Measurements from ENCODE around the gene GPD1.

Gene GPD1

DNA sequence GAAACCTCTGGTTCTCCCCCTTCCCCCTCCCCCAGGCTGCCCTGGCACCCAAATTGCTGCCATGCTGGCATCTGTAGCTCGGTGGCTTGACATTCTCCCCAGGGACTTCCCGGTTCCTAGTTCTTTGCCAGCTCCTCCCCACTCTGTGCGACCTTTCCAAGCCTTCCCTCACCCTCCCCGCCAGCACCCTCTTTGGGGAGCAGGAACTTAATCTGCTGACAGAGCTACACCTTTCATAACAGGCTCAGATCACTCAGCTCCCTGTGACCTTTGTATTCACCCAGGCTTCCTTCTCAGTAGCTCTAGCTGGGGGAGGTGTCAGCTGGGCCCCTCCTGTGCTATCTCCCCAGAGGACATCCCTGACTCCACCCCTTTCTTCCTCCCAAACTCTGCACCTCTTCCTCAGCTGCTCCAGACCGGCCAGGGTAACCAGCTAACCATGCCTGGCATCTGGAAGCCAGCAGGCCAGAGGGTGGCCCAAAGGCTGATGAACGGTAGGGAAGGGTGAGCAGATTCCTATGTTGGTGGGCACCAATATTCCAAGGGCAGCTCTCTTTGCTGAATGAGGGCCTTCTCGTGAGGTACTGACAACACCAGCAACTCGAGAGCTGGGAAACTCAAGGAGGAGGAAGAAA is 6.4 kb downstream of the GPD1 start:
- DNase-seq (ENCODE audit: low read depth), result no peak
- TF ChIP-seq, protein P1, sequence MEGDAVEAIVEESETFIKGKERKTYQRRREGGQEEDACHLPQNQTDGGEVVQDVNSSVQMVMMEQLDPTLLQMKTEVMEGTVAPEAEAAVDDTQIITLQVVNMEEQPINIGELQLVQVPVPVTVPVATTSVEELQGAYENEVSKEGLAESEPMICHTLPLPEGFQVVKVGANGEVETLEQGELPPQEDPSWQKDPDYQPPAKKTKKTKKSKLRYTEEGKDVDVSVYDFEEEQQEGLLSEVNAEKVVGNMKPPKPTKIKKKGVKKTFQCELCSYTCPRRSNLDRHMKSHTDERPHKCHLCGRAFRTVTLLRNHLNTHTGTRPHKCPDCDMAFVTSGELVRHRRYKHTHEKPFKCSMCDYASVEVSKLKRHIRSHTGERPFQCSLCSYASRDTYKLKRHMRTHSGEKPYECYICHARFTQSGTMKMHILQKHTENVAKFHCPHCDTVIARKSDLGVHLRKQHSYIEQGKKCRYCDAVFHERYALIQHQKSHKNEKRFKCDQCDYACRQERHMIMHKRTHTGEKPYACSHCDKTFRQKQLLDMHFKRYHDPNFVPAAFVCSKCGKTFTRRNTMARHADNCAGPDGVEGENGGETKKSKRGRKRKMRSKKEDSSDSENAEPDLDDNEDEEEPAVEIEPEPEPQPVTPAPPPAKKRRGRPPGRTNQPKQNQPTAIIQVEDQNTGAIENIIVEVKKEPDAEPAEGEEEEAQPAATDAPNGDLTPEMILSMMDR (IDR thresholded peaks at IDR 0.05; ENCODE audit: control insufficient read depth, insufficient read depth, low read depth, low read length, missing control alignments), result no peak
- no peak overlapping the region for H3K4me3 ChIP-seq (ENCODE audit: control insufficient read depth, low read depth, low read length)

DNA sequence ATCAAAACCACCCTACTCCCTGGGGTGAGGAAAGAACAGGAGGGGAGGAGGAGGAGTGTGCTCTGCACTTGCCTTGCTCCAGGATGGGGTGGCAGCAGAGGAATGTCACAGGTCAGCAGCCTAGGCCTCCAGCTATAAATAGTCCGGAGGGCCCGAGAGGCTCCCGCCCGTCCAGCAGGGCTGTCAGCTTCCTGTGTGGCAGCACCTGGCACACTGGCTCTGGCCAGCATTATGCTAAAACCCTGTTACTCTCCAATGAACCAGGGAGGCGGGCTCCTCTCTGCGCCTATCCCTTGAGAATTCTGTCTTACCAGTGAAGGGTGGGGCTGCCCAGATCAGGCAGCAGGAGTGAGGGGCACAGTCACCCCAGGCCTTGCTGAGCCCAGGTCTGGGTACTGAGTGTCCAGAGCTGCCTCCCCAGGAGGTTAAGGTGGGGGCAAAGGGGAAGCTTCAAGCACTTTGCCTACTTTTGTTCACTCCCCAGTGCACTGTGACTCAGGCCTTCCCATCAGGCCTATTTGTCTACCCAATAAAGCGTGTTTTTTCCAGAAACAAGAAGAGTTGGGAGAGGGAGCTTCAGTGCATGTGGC is 7.0 kb downstream of the GPD1 start:
- TF ChIP-seq, protein P1 (IDR thresholded peaks at IDR 0.05; ENCODE audit: control insufficient read depth, insufficient read depth, low read depth, low read length, missing control alignments), result no peak
- DNase-seq (ENCODE audit: low read depth), result no peak
- H3K4me3 ChIP-seq (ENCODE audit: control insufficient read depth, low read depth, low read length), result no peak overlapping the region

DNA sequence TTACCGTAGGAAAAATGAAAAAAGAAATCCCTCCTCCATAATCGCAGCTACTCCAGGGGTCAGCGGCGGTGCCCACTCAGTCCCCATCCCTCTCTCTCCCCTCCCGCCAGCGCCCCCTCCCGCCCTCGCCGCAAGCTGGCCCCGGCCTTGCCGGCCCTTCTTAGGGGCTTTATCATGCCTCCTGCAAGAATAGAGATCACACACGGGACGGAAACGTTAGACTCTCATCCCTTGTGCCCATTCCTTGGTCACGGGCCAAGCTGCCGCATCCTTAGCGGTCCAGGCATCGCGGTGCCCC is 7.5 kb downstream of the GPD1 start:
- peak overlapping the region; percentile 28 for H3K4me3 ChIP-seq (ENCODE audit: control insufficient read depth, low read depth, low read length)
- TF ChIP-seq, protein P1 (IDR thresholded peaks at IDR 0.05; ENCODE audit: control insufficient read depth, insufficient read depth, low read depth, low read length, missing control alignments), result no peak
- DNase-seq (ENCODE audit: low read depth), result no peak

DNA sequence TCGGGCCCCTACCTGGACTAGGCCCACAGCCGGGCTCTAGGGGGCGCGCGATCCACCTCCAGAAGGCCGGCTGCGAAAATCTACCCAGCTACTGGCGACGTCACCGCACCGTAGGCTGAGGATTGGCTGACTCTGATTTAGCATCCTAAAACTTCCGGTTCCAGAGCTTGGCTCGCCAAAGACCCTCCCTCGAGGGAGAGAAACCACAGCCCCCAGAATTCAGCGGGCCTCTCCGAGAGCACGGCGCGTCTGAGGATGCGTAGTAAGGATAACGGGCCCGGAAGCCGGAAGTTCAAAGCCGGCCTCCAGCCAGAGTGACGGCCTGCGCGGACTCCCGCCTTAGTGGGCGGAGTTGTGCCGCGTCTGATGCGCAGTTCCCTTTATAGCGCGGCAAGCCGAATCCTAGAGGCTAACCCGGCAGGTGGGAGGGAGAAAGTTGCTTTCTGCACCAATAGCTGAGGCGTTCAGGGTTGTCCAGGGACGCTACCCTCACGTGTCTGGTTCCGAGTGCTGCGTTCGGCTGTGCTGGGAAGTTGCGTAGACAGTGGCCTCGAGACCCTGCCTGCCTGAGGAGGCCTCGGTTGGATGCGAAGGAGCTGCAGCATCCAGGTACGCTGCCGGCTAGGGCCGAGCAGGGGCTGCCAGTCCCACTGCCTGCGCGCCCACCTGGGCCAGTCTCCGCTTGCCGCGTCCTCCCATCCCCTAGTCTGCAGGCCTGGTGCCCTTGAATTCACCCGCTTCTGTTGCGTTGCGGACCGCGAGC is 8.1 kb downstream of the GPD1 start, which contains the start of gene COX14:
Gene COX14, plus strand, starts transcription at position 544 of the 763 bp plus-strand sequence. CDS start 7,808 bp downstream, outside the sequence.
- TF ChIP-seq, protein P1 (IDR thresholded peaks at IDR 0.05; ENCODE audit: control insufficient read depth, insufficient read depth, low read depth, low read length, missing control alignments), result peak; percentile 94
- DNase-seq (ENCODE audit: low read depth), result peak; percentile 98
- peak within 1 kb of the TSS; percentile 72 for H3K4me3 ChIP-seq (ENCODE audit: control insufficient read depth, low read depth, low read length)

DNA sequence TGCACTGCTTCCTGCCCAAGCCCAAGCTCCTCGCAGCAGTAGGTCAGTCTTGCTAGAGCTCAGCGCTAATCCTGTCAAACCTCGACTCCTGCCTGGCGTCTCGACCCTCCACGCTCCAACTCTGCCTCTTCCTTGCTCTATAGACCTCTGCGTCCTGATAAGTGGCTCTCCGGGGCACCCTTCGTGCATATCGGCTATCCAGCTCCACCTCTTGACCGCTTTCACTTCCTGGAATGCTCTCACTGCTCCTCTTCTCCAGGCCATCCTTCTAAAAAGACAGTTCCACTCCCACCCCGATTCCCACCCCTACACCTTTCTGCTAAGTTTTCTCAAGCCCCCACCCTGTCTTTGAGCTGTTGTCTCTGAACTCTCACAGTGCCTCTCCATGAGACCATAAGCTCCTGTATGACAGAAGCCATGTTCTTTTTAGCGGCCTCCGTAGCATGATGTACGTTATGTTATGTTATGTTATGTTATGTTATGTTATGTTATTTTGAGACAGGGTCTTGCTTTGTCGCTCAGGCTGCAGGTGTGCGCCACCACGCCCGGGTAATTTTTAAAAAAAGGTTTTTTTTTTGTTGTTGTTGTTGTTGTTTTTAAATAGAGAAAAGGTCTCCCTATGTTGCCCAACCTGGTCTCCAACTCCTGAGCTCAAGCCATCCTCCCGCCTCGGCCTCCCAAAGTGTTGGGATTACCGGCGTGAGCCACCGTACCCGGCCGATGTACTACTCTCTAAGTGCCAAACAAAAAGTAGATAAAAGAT is 8.8 kb downstream of the GPD1 start:
- TF ChIP-seq, protein P1 (IDR thresholded peaks at IDR 0.05; ENCODE audit: control insufficient read depth, insufficient read depth, low read depth, low read length, missing control alignments), result no peak
- peak overlapping the region; percentile 72 for H3K4me3 ChIP-seq (ENCODE audit: control insufficient read depth, low read depth, low read length)
- no peak for DNase-seq (ENCODE audit: low read depth)

DNA sequence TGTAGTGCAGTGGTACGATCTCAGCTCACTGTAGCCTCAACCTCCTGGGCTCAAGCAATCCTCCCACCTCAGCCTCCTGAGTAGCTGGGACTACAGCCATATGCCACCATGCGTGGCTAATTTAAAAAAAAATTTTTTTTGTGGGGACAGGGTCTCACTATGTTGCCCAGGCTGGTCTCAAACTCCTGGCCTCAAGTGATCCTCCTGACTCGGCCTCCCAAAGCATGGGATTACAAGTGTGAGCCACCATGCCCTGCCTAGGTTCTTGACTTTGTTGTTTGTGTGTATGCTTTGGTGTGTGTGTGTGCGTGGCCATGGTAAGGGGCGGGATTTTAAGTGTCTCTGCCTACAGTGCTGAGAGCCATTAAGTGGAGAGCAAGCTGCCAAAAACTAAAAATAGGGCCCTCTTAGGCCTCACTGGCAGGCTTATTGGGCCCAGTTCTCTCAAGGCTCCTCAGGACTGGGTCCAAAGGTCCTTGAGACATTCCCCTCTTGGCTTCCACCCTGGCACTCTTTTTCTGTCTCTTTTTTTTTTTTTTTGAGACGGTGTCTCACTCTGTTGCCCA is 13.3 kb downstream of the GPD1 start:
- H3K4me3 ChIP-seq (ENCODE audit: control insufficient read depth, low read depth, low read length), result no peak overlapping the region
- TF ChIP-seq, protein P1 (IDR thresholded peaks at IDR 0.05; ENCODE audit: control insufficient read depth, insufficient read depth, low read depth, low read length, missing control alignments), result no peak
- no peak for DNase-seq (ENCODE audit: low read depth)
